MCF 10A (cell line): ENCODE measurements around the gene HNF4A. TPM values are rescaled to one million over a fixed set of nuclear protein-coding genes. Genes with fewer than 3 reads are reported as not detected.

ENCODE experiments used
- BruUV-seq: library from RNA; stranded (reverse); fragments of 400-500 nt; replicated peaks from 2 replicates; lab custom pipeline; 2021; lab: Mats Ljungman, UMichigan
- CTCF ChIA-PET: fragments of 300-600 bp; sonication (Branson Sonifier 250); formaldehyde crosslinking; extraction: SDS; loops from one replicate; lab custom pipeline; 2021; ENCODE audit warnings: antibody characterized with exemption, inconsistent platforms; lab: Yijun Ruan, JAX
- POLR2A ChIA-PET: fragments of 300-600, 350-650 bp; sonication (Branson Sonifier 250); formaldehyde crosslinking; extraction: SDS; loops from one replicate; lab custom pipeline; 2020; ENCODE audit warnings: antibody characterized with exemption, inconsistent platforms; lab: Yijun Ruan, JAX
- DNase-seq: peaks from one replicate; pipeline ENCODE4 v3.0.0-alpha.2; 2018; ENCODE audit not compliant: unreplicated experiment
- H3K27ac Mint-ChIP-seq: one replicate; pipeline ENCODE4 v1.8.0; 2022; ENCODE audit warnings: mild to moderate bottlenecking, low read depth, mixed read lengths; ENCODE audit not compliant: unreplicated experiment
- H3K27me3 Mint-ChIP-seq: one replicate; pipeline ENCODE4 v1.8.0; 2022; ENCODE audit warnings: mixed read lengths; ENCODE audit not compliant: insufficient read depth, unreplicated experiment
- H3K36me3 Mint-ChIP-seq: one replicate; pipeline ENCODE4 v1.8.0; 2022; ENCODE audit warnings: mild to moderate bottlenecking, moderate library complexity, mixed read lengths; ENCODE audit not compliant: insufficient read depth, unreplicated experiment
- H3K4me1 Mint-ChIP-seq: one replicate; pipeline ENCODE4 v1.8.0; 2022; ENCODE audit warnings: mixed read lengths; ENCODE audit not compliant: insufficient read depth, unreplicated experiment
- H3K4me3 Mint-ChIP-seq: one replicate; pipeline ENCODE4 v1.8.0; 2022; ENCODE audit warnings: mild to moderate bottlenecking, moderate library complexity, mixed read lengths; ENCODE audit not compliant: unreplicated experiment
- H3K9me3 Mint-ChIP-seq: one replicate; pipeline ENCODE4 v1.8.0; 2022; ENCODE audit warnings: mixed read lengths; ENCODE audit not compliant: unreplicated experiment
- CTCF ChIP-seq: fragments of 200-600 bp; IDR thresholded peaks from one replicate; pipeline ENCODE4 v1.8.0; 2022; ENCODE audit warnings: antibody characterized with exemption, mild to moderate bottlenecking; ENCODE audit not compliant: unreplicated experiment
- intact Hi-C: fragments of 100-400 bp; cut with micrococcal nuclease; formaldehyde crosslinking; loops from 2 replicates; pipeline ENCODE4 v1.14.1; 2022
- total RNA-seq: library from RNA; stranded (reverse); gene quantifications from 2 replicates; pipeline ENCODE4 v1.2.3, GENCODE V29; 2022

Gene HNF4A
- total RNA-seq, 1 experiment from 2014 or later = not detected

- no peak for TF ChIP-seq CTCF
- Mint-ChIP-seq H3K27ac (no peak overlapping the region), H3K27me3 (no peaks in the 10 kb centered on the region), H3K4me3 (no peak overlapping the region), H3K9me3 (no peaks in the 10 kb centered on the region), H3K4me1 (no peaks in the 10 kb centered on the region), H3K36me3 (no peaks in the 10 kb centered on the region)
- no TSS peak for BruUV-seq
- intact Hi-C loops = no loop called here
- ChIA-PET CTCF (interaction anchor here (0.6 to 4.1 kb wide), 7 partner anchors 15 to 151 kb away, joined by 3 to 22 read pairs (median 3); partner anchors contain the start of gene FITM2), POLR2A (no interaction called here)
- DNase-seq = no peak
Observed at GRCh38 chr20:44367746-44368145, 12.2 kb downstream of the HNF4A start.

DNA sequence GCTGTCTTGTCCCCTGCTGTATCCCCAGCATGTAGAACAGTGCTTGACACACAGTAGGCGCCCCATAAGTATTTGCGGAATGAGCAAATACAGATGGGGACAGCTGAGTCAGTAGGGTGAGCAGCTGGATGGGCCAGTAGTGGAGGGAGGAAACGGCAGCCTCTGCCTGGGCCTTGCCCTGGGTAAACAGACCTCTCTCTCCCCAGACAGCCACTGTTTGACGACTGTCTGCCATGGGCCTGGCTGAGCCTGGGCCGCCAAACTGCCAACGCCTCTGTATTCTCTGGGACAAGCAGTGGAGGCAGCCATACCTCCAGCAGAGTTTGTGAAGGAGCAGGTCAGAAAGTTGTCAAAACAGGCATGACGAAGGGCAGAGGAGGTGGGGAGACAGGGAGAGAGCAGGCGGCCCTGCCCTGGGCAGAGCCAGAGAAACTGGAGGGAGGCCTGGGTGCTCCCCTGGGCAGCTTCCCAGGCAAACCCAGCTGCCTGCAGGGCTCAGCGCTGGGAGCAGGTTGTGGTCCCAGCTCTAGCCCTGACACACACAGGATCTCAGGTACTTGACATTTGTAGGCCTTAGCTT is 15.2 kb downstream of the HNF4A start:
- BruUV-seq = no TSS peak
- no peak for DNase-seq
- H3K27me3 Mint-ChIP-seq = peaks cover 12% of the 10 kb centered on the region
- H3K27ac Mint-ChIP-seq = no peak overlapping the region
- H3K4me1 Mint-ChIP-seq = no peaks in the 10 kb centered on the region
- no peaks in the 10 kb centered on the region for H3K9me3 Mint-ChIP-seq
- POLR2A ChIA-PET = interaction anchor here (0.7 to 1.0 kb wide), 2 partner anchors 153 to 329 kb away, joined by 3 to 4 read pairs; no protein-coding TSS in a partner anchor
- CTCF ChIA-PET = interaction anchor here (0.6 to 1.1 kb wide), 5 partner anchors 12 to 313 kb away, joined by 3 to 4 read pairs (median 3); no protein-coding TSS in a partner anchor
- intact Hi-C loops = no loop called here
- no peak for TF ChIP-seq CTCF
- H3K4me3 Mint-ChIP-seq = no peak overlapping the region
- no peaks in the 10 kb centered on the region for H3K36me3 Mint-ChIP-seq

GRCh38 chr20:44382641-44383040 is 27.1 kb downstream of the HNF4A start:
- CTCF ChIA-PET = interaction anchor here (0.6 to 10.0 kb wide), 20 partner anchors 9 to 298 kb away, joined by 3 to 326 read pairs (median 4); partner anchors contain the start of gene FITM2
- H3K4me3 Mint-ChIP-seq = no peak overlapping the region
- POLR2A ChIA-PET = interaction anchor here (1.3 to 1.5 kb wide), 2 partner anchors 71 to 93 kb away, joined by 4 to 5 read pairs; partner anchors contain the start of genes FITM2 and TTPAL

More at GRCh38 chr20:44382641-44383040, 27.1 kb downstream of the HNF4A start:
- no peaks in the 10 kb centered on the region for H3K36me3 Mint-ChIP-seq
- peaks cover 10% of the 10 kb centered on the region for H3K4me1 Mint-ChIP-seq
- no peak overlapping the region for H3K27ac Mint-ChIP-seq
- no peaks in the 10 kb centered on the region for H3K9me3 Mint-ChIP-seq
- no peak for DNase-seq
- BruUV-seq = no TSS peak
- no peak for TF ChIP-seq CTCF
- peaks cover 7% of the 10 kb centered on the region for H3K27me3 Mint-ChIP-seq
- intact Hi-C loops = no loop called here
